ENCODE measurements around the gene EML3. TPM values are rescaled to one million over a fixed set of nuclear protein-coding genes. Genes with fewer than 3 reads are reported as not detected.
"Not testable (repeated sequence)": the region's sequence is repeated elsewhere in the genome, so short reads cannot be mapped to it uniquely, and the experiment has no call there.

EML3 gene
- polyA plus RNA-seq, 5 donors, result 32.6 to 57.4 (median 49.5) TPM

DNA sequence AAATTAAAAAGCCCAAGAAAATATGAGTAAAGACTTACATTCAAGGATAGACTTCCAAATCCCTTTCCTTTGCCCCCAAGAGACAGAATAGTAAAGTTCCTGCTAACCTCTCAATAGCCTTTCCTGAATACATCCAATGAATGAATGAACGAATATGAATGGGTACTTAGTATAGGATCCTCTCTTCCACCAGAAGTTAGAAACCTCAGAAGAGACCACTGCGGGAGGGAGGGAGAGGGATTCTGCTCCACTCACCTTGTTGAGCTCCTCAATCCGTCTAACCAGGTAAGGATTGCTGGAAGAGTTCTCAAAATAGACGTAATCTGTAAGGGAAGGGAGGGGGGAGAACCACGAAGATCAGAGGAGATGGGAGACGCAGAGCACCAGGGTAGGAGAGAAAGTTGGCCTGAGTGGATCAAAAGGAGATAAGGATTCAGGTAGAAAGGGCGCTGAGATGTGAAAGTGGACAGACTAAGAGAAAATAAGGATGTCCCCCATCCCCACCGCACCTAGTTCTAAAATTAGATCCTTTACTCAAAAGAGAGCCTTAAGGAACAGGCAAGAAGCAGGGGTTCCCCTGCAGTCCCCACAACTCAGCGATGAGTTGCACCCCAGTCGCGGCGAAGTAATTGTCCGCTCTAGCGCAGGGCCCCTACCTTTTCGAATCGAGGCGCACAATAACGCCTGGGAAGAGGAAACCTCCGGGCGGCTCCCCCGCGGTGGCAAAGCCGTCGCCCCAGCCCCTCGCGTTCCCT, 12.0 kb downstream of the EML3 start:
- DNase-seq, result no peak

- DNase-seq, result no peak
These were observed 12.7 kb downstream of the EML3 start for GRCh38 chr11:62599901-62600300.

DNA sequence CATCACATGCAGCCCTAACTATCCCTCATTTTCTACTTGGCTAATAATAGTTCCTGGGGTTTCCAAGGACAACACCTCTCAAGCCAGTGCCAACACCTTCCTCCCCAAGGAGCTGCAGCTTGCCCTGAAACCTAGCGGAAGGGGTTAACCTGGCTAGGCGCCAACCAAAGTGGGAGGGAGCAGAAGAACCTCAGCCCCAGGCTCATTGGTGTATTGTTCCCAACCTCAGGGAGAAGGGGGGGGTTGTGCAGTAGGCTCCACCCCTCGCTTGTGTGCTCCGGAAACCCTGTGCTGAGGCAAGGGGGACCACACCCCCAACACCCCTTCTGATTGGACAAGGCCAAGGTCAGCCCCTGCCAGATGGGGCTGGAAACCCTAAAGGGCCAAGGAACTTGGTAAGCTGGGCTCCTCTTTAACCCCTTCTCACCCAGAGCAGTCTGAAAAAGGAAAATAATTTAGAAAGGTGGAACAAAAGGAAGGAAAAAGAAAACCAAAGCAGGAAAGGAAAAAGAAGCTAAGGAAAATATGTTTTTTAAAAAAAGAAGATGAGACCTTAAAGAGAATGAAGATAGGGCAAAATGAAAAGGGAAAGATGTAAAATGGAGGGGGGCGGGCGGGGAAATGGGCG, 13.4 kb downstream of the EML3 start:
- peak; percentile 90 to 92 for DNase-seq

- no peak for DNase-seq
These were observed 17.5 kb downstream of the EML3 start for GRCh38 chr11:62595124-62595523.

DNA sequence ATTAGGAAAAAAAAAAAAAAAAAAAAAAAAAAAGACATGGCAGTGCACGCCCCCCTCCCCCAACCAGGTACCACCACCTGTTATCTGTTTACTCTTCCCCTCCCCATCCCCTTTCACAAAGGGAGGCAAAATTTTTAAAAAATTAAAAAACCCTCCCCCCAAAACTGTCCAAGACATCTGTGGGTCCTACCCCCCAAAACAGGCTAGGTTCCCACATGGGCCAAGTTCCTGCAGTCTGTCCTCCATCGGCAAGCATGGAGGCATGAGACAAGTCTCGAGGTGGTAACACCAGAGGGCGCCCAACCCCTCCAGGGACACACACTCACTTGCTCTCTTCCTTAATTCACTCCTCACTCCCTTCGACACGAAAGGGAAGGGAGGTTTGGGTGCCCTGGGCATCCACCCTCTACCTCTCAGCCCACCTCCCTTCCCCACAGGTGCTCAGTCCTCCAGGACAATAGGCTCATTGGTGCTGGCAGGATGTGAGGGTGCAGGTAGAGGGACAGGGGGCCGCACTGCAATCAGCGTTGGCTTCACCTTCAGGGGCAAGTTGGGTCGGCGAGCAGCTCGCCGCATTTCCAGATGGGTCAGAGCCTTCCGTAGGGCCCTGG, 19.0 kb downstream of the EML3 start:
- DNase-seq, result peak in 1 of 2 donors; percentile 42

GRCh38 chr11:62592989-62593421, 19.6 kb downstream of the EML3 start:
- no peak for DNase-seq

GRCh38 chr11:62592146-62592815, 20.3 kb downstream of the EML3 start:
- DNase-seq, result no peak

DNA sequence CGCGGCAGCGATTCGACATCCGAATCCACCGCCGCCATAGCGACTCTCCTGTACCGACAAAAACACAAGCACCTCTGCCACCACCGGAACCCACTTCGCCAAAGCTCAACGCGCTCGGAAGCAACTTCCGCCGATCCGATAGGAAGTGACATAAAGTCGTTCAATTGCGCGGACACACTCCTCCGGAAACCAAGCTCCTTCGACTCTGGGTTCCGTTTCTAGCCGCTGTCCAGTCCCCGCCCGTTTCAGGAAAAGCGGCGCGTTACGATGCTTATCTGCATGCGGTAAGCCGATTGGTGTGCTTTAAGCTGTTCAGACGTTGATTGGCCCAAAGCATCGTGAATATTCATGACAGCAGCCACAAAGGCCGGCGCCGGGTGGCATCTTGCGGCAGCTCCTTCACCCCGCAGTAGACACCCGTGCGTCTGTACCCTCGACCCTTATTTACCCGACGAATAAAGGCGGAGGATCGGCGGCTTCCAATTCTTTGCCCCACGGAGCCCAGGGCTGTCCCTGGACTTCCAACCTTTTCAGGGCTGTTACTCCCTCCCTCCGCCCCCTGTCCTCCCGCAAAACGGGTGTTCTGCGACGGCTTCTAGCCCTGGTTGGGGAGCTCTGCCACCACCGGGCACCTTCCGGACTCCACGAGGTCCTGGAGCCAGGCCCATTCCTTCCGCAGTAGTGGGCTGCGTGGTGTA, 21.0 kb downstream of the EML3 start, which contains the start of gene TUT1:
TSS of gene TUT1 (minus strand) at position 76 of the 698 bp plus-strand sequence. CDS start at position 38, 38 bp downstream.
- DNase-seq, result peak; percentile 96 to 97

GRCh38 chr11:62588966-62589637, 23.5 kb downstream of the EML3 start:
- DNase-seq, result no peak

DNA sequence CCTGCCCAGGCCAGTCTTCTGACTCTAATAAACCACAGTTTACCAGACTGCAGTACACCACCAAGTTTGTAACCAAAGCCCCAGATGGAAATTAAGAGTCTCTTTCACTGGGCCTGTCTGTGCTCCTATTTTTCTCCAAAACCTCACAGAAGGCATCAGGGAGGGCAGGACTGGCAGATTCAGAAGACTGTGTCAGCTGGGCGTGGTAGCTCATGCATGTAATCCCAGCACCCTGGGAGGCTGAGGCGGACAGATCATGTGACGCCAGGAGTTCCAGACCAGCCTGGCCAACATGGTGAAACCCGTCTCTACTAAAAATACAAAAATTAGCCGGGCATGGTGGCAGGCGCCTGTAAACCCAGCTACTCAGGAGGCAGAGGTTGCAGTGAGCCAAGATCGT, 27.2 kb downstream of the EML3 start:
- DNase-seq, result not testable (repeated sequence)

DNA sequence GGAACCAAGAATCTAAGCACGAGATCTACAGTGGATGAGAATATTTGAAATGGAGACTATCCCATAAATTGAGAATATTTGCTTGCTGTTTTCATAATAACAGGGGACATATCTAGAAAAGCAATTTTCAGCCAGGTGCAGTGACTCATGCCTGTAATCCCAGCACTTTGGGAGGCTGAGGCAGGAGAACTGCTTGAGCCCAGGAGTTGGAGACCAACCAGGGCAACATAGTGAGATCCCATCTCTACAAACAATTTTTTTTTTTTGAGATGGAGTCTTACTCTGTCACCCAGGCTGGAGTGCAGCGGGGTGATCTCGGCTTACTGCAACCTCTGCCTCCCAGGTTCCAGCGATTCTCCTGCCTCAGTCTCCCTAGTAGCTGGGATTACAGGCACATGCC, 30.8 kb downstream of the EML3 start:
- DNase-seq, result not testable (repeated sequence)

- no peak for DNase-seq
These were observed 31.4 kb downstream of the EML3 start for GRCh38 chr11:62580959-62581715.

DNA sequence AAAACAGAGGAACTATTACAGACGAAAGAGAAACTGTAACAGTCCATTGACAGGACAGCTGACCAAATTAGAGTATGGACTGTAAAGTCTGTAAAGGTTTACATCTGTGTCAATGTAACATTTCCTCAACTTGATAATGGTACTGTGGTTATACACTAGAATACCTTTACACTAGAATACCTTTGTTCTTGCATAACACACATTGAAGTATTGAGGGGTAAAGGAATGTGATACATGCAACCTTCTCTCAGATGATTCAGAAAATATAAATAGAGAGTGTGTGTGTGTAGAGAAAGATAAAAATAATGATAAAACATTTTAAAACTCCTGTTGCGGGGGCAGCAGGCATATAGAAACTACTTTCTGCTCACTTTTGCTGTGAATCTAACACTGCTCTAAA, 33.3 kb downstream of the EML3 start:
- DNase-seq, result no peak

DNA sequence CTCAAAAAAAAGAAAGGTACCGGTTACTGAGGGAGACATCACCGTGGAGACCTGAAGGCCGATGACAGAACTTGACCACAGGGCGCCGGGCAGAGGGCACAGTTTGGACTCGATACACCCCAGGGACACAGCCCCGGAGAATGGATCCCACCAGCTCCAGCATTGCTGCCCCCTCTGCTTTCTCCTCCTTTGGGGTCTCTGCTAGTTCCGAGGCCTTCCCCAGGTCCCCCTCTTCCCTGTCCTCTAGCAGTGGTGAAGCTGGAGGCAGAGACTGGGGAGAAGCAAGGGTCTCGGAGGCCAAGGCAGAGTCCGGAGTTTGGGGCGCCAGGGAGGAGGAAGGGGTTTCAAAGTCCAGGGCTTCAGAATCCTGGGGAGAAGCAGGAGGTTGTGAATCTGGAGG, 34.0 kb downstream of the EML3 start:
- no peak for DNase-seq

DNA sequence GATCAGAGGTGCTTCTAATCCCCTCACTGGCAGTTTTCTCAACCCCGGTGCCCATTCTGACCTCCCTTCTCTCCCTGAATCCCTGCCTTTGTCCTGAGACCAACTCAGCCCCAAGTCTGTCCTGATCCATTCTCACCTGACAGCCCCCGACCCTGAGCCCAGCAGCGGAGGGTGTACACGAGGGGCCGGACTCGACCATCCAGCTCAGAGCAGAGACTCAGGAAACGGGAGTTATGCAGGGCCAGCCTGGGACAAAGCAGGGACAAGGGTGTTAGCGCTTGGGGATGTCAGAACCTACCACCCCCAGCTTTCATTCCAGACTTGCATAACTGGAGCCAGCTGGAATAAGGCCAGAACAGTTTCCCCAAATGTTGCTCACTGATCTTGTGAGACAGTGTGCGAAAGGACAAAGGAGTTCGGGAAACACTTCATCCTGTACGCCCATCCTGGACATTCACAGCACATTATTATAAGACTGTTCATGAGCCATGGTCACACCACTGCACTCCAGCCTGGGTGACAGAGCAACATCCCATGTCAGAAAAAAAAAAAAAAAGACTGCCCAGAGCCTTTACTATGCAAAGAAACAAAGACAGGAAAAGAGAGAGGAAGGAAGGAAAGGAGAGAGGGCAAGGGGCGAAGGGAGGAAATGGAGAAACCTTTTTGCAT, 35.4 kb downstream of the EML3 start:
- DNase-seq, result no peak

- DNase-seq, result no peak
These were observed 36.7 kb downstream of the EML3 start for GRCh38 chr11:62575837-62576236.

GRCh38 chr11:62575156-62575555, 37.4 kb downstream of the EML3 start:
- no peak for DNase-seq

- DNase-seq, result no peak
These were observed 38.1 kb downstream of the EML3 start for GRCh38 chr11:62574363-62575071.
